Inferior parietal cortex (tissue), 1 donor: Measurements from ENCODE around the gene TAS2R43.
"Not testable (repeated sequence)": the region's sequence is repeated elsewhere in the genome, so short reads cannot be mapped to it uniquely, and the experiment has no call there.

Experiments
- DNase-seq: peaks from one replicate; pipeline ENCODE4 v3.0.0-alpha.2; 2016; ENCODE audit errors: extremely low spot score

The TAS2R43 gene

DNA sequence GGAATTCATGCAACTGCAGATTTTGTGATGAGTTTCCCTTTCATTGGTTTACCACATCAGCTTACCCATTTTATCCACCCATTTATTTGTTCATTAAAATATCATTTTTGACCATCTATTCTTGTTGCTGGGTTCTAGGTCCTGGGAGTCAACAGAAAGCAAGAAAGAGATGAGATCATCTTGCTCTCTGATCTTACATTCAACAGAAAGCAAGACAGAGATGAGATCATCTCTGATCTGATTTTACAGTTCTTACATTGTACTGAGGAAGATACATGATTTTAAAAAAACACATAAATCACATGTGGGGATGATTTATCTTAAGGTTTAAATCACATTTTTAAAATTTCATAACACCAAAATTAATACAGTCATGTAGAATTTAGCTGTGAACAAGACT lies 32.3 kb downstream of the TAS2R43 start:
- DNase-seq, result no peak

DNA sequence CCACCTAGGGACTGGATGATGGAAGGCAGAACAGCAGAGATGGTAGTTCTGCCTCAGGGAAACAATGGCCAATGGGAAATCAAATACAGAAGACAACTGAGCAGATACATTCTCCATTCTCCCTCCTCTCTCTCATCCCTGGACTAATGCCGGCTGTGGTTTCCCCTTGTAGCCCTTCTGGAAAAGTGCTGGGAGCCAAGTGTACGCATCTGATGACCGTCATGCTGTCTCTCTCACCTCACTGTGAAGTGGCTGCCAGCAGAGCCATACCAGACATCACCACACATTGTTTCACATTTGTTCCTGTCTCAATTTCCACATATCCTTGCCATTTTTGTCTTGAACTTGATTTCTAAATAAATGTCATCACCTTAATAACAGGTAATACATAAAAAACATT lies 33.1 kb downstream of the TAS2R43 start:
- no peak for DNase-seq

DNA sequence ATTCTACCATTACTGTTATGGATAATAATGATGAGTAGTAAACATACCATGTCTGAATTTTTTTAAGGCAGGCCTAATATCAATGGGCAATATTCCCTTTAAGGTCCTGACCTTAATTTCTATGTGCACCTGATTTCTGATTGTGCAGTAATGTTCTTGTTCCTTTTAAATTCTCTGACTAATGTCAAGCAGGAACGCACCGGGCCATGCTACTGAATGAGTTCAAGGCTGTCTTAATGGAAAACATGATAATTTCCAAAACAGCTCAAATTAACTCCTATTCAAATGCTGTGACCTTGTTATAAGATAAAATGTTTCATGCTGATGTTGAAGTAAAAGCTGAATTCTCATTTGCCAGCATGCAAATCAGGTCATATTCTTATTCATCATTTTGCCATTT lies 36.8 kb downstream of the TAS2R43 start:
- DNase-seq, result no peak

DNA sequence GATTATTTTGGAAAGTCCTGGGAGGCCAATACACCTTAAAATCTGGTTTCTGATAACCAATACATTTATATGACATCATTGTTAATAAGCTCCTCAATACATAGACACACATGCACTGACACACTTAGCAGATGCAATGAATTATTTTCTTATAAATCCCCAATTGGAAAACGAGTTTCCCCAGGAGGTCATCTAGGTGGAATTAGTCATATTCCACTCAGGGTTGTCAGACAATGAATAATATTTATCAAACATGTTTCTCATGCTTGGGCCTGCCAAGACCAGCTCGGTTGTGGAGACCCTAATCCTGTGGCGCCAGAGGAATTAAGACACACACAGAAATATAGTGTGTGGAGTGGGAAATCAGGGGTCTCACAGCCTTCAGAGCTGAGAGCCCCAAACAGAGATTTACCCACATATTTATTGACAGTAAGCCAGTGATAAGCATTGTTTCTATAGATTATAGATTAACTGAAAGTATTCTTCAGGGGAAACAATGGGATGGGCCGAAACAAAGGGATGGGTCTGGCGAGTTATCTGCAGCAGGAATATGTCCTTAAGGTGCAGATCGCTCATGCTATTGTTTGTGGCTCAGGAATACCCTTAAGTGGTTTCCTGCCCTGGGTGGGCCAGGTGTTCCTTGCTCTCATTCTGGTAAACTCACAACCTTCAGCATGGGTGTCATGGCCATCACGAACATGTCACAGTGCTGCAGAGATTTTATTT lies 42.1 kb downstream of the TAS2R43 start:
- not testable (repeated sequence) for DNase-seq

DNA sequence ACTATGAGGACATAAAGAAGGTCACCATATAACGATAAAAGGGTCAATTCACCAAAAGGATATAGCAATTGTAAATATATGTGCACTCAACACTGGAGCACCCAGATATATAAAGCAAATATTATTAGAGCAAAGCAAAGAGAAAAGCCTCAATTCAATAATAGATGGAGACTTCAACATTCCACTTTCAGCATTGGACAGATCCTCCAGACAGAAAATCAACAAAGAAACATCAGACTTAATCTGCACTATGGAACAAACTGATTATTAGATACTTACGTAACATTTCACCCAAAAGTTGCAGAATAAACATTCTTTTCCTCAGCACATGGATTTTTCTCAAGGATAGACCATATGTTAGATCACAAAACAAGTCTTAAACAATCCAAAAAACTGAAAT lies 50.7 kb downstream of the TAS2R43 start:
- not testable (repeated sequence) for DNase-seq
